ENCODE results near the gene AFAP1. TPM values are rescaled to one million over a fixed set of nuclear protein-coding genes. Genes with fewer than 3 reads are reported as not detected.

The AFAP1 gene
- total RNA-seq, 1 donor from 2014 or later, result 27.8 TPM

DNA sequence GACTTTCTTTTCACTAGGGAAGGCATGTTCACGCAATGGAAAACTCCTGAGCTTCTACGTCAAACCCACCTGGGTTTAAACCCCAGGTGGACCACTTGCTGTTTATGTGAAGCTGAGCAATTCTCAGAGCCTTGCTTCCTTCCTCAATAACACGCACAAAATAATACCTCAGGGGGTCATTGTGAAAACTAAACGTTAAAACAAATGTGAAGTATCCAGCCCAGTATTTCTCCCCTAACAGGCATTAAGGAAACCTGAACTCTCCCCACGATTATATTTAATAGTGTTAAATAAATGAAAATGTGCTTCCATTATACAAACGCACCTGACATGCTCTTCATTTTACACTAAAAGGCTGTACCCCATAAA, 117.5 kb downstream of the AFAP1 start:
- Mint-ChIP-seq H3K36me3 (ENCODE audit: low read depth, unreplicated experiment) (peaks cover 26% of the 10 kb centered on the region), H3K9me3 (ENCODE audit: unreplicated experiment) (no peaks in the 10 kb centered on the region), H3K4me3 (ENCODE audit: unreplicated experiment) (no peak overlapping the region), H3K27me3 (ENCODE audit: unreplicated experiment) (peaks cover 2% of the 10 kb centered on the region), H3K4me1 (ENCODE audit: unreplicated experiment) (peaks cover 13% of the 10 kb centered on the region), H3K27ac (ENCODE audit: unreplicated experiment) (no peak overlapping the region)
- TF ChIP-seq, protein P1, sequence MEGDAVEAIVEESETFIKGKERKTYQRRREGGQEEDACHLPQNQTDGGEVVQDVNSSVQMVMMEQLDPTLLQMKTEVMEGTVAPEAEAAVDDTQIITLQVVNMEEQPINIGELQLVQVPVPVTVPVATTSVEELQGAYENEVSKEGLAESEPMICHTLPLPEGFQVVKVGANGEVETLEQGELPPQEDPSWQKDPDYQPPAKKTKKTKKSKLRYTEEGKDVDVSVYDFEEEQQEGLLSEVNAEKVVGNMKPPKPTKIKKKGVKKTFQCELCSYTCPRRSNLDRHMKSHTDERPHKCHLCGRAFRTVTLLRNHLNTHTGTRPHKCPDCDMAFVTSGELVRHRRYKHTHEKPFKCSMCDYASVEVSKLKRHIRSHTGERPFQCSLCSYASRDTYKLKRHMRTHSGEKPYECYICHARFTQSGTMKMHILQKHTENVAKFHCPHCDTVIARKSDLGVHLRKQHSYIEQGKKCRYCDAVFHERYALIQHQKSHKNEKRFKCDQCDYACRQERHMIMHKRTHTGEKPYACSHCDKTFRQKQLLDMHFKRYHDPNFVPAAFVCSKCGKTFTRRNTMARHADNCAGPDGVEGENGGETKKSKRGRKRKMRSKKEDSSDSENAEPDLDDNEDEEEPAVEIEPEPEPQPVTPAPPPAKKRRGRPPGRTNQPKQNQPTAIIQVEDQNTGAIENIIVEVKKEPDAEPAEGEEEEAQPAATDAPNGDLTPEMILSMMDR (IDR thresholded peaks at IDR 0.05; ENCODE audit: unreplicated experiment), result no peak
- DNase-seq (ENCODE audit: low spot score), result no peak

- Mint-ChIP-seq H3K36me3 (ENCODE audit: low read depth, unreplicated experiment) (peaks cover 20% of the 10 kb centered on the region), H3K27ac (ENCODE audit: unreplicated experiment) (no peak overlapping the region), H3K4me3 (ENCODE audit: unreplicated experiment) (no peak overlapping the region), H3K9me3 (ENCODE audit: unreplicated experiment) (no peaks in the 10 kb centered on the region), H3K27me3 (ENCODE audit: unreplicated experiment) (peaks cover 4% of the 10 kb centered on the region), H3K4me1 (ENCODE audit: unreplicated experiment) (peaks cover 13% of the 10 kb centered on the region)
- DNase-seq (ENCODE audit: low spot score), result no peak
- TF ChIP-seq, protein P1 (IDR thresholded peaks at IDR 0.05; ENCODE audit: unreplicated experiment), result no peak
Measured at GRCh38 chr4:7821245-7822136, 118.2 kb downstream of the AFAP1 start.

DNA sequence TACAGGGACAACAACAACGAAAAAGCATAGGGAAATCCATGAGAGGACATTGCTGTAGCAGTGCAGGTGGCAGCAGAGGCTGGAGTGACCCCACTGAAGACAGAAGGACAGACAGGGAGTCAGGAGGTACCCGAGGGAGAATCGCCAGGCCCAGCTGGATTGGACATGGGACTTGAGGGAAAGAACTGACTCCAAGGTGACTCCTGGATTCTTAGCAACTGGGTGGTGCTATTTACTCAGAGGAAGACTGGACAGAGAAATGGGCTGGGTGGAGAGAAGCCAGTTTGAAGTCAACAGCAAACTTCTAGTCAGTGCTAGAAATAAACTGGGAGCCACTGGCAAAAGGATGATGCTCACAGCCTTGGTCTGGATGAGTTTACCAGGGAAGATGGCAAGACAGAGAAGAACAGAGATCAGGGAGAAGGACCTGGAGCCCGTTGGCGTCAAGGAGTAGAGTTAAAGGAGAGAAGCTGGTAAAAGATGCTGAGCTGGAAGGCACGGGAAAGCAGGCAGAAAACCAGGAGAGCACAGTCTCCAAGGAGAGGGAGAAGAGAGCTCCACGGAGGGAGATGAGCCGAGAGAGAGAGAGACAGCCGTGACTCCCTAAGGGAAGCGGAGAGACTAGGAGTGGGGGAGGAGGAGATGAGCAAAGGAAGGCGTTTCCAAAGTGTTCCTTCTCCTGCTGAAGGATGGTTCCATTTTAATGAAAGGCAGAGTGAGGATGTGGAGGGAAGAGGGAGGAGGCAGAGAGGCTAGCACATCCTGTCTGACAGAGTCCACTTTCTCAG, 119.4 kb downstream of the AFAP1 start:
- DNase-seq (ENCODE audit: low spot score), result no peak
- Mint-ChIP-seq H3K9me3 (ENCODE audit: unreplicated experiment) (no peaks in the 10 kb centered on the region), H3K4me1 (ENCODE audit: unreplicated experiment) (peaks cover 13% of the 10 kb centered on the region), H3K27me3 (ENCODE audit: unreplicated experiment) (peaks cover 6% of the 10 kb centered on the region), H3K36me3 (ENCODE audit: low read depth, unreplicated experiment) (peaks cover 20% of the 10 kb centered on the region), H3K4me3 (ENCODE audit: unreplicated experiment) (no peak overlapping the region), H3K27ac (ENCODE audit: unreplicated experiment) (no peak overlapping the region)
- TF ChIP-seq, protein P1 (IDR thresholded peaks at IDR 0.05; ENCODE audit: unreplicated experiment), result no peak

GRCh38 chr4:7819446-7819845, 120.2 kb downstream of the AFAP1 start:
- TF ChIP-seq, protein P1 (IDR thresholded peaks at IDR 0.05; ENCODE audit: unreplicated experiment), result no peak
- no peak overlapping the region for H3K4me3 Mint-ChIP-seq (ENCODE audit: unreplicated experiment)
- no peaks in the 10 kb centered on the region for H3K9me3 Mint-ChIP-seq (ENCODE audit: unreplicated experiment)
- H3K4me1 Mint-ChIP-seq (ENCODE audit: unreplicated experiment), result peaks cover 13% of the 10 kb centered on the region
- H3K36me3 Mint-ChIP-seq (ENCODE audit: low read depth, unreplicated experiment), result peaks cover 25% of the 10 kb centered on the region
- no peak overlapping the region for H3K27ac Mint-ChIP-seq (ENCODE audit: unreplicated experiment)
- no peak for DNase-seq (ENCODE audit: low spot score)
- H3K27me3 Mint-ChIP-seq (ENCODE audit: unreplicated experiment), result peaks cover 3% of the 10 kb centered on the region

All from endothelial cell (in vitro differentiated cells).